K562 treated with DMSO at 1 percent for 24 hours (cell line): ENCODE data around the gene CAPSL. TPM values are rescaled to one million over a fixed set of nuclear protein-coding genes. Genes with fewer than 3 reads are reported as not detected.

Experiments
- total RNA-seq: library from RNA; unstranded; fragments of 300-600 nt; gene quantifications from 2 replicates; pipeline ENCODE4 v1.2.3, GENCODE V29; 2022; ENCODE audit warnings: low read depth; ENCODE audit not compliant: insufficient read depth

Gene CAPSL
- not detected in 2 replicates for total RNA-seq

DNA sequence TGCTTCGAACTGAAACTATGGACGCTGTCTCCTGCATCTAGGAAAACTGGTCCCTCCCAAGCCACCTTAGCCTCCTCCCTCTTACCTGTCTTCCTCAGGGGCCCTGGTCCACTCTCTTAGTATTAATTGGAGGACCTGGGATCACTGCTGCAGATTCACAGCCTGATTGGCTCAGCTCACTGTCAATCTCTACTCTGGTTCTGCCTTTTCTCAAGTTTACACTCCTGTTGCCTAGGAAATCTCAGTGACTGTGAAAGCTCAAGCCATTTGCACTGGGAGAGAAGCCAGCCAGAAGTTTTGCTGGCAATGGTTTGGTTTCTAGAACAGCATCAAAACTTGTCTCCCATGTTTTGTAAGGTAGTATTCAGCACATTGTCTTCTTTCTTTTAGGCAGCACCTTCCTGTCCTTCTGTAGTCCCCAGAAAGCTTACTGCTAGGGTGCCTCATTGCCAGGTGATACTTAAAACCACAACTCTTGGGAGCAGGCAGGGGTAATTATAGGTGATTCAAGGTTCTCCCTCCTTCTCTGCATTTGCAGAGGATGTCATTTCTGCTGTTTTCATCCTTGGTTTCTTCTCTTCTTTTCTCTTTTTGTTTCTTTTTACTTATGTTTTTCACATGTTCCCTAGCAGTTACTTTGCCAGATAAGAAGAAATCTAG lies at the start of gene CAPSL:
Gene CAPSL (minus strand): TSS at position 55 of the 660 bp plus-strand sequence. CDS start 17,502 bp downstream, outside the sequence.

DNA sequence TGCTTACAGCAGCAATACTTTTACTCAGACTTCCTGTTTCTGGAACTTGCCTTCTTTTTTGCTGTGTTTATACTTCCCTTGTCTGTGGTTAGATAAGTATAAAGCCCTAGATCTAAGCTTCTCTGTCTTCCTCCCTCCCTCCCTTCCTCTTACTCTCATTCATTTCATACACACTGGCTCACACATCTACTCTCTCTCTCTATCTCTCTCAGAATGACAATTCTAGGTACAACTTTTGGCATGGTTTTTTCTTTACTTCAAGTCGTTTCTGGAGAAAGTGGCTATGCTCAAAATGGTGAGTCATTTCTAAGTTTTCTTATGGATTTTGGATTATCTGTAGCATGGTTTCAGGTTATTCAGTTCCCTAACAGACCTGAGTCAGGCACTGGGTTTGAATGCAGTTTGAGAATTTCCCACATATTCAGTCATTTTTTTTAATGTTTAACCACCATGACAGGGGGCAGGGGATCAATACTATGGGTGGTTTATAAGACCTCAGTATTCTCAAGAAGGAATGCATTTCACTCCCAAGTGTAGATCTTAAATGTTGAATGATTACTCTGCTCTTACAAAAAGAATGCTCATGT lies 81.6 kb downstream of the CAPSL start, which contains the start of gene IL7R:
Gene IL7R (plus strand): TSS at position 127 of the 587 bp plus-strand sequence. CDS start 87 bp downstream, at position 214.

Other genes with a start within 250 kb of the CAPSL start
- gene IL7R, start 81.7 kb downstream of the CAPSL start, total RNA-seq = not detected in 2 replicates
- gene UGT3A1, start 52.8 kb upstream of the CAPSL start, total RNA-seq = not detected in 2 replicates
- not detected in 2 replicates for gene UGT3A2, start 128.3 kb upstream of the CAPSL start, total RNA-seq
- 3.4 and 4.5 TPM in 2 replicates for gene LMBRD2, start 213.3 kb upstream of the CAPSL start, total RNA-seq
- 30.6 and 31.6 TPM in 2 replicates for gene SKP2, start 213.5 kb upstream of the CAPSL start, total RNA-seq